SK-N-SH (cell line): ENCODE results near the gene CKMT1B. TPM values are rescaled to one million over a fixed set of nuclear protein-coding genes. Genes with fewer than 3 reads are reported as not detected.

Experiments used
- CTCF ChIA-PET: fragments of 300-600, 350-600 bp; formaldehyde crosslinking; extraction: SDS; loops from one replicate; lab custom pipeline; 2021; lab: Yijun Ruan, JAX
- POLR2A ChIA-PET: fragments of 350-600 bp; sonication (Branson Sonifier 250); formaldehyde crosslinking; extraction: SDS; loops from one replicate; lab custom pipeline; 2020; ENCODE audit warnings: antibody characterized with exemption, inconsistent platforms; lab: Yijun Ruan, JAX
- DNase-seq: peaks from one replicate; pipeline ENCODE4 v3.0.0; 2012
- H2AFZ ChIP-seq: fragments of 200-600 bp; sonication (generic); 2 replicates; pipeline ENCODE4 v1.8.1; 2016; ENCODE audit warnings: antibody characterized with exemption, mild to moderate bottlenecking, low read depth
- H3F3A ChIP-seq: fragments of 200-600 bp; sonication (generic); replicated peaks from 2 replicates; pipeline ENCODE3; 2016; ENCODE audit warnings: antibody characterized with exemption, mild to moderate bottlenecking; ENCODE audit not compliant: insufficient read depth
- H3K27ac ChIP-seq, 2 experiments: fragments of 200-500 bp in 1 of 2; fragments of 200-600 bp in 1 of 2; sonication (Bioruptor generic) in 1 of 2; sonication (generic), shearing (Covaris generic) in 1 of 2; 2 replicates each; pipeline versions ENCODE4 v1.5.1 to v1.6.1; 2014 to 2016; ENCODE audit warnings: low read depth in 2 of 2, inconsistent platforms in 1 of 2, low read length in 1 of 2, mild to moderate bottlenecking in 1 of 2, mixed read lengths in 1 of 2
- H3K27me3 ChIP-seq: fragments of 200-600 bp; sonication (generic), shearing (Covaris generic); 2 replicates; pipeline ENCODE4 v1.6.1; 2016; ENCODE audit warnings: mixed run types; ENCODE audit not compliant: insufficient read depth
- H3K36me3 ChIP-seq, 2 experiments: fragments of 200-500 bp in 1 of 2; fragments of 200-600 bp in 1 of 2; sonication (Bioruptor generic) in 1 of 2; sonication (generic) in 1 of 2; replicated peaks in 1 of 2; 2 replicates each; pipeline versions ENCODE3 to v1.5.1; 2014 to 2016; ENCODE audit warnings: low read length in 1 of 2, mild to moderate bottlenecking in 1 of 2; ENCODE audit not compliant: insufficient read depth in 2 of 2, control insufficient read depth in 1 of 2
- H3K4me1 ChIP-seq, 2 experiments: fragments of 200-500 bp in 1 of 2; fragments of 200-600 bp in 1 of 2; sonication (Bioruptor generic) in 1 of 2; sonication (generic), shearing (Covaris generic) in 1 of 2; 2 replicates each; pipeline versions ENCODE4 v1.5.1 to v1.6.1; 2014 to 2016; ENCODE audit warnings: low read depth in 1 of 2, low read length in 1 of 2, mixed run types in 1 of 2; ENCODE audit not compliant: insufficient read depth in 2 of 2, control insufficient read depth in 1 of 2
- H3K4me2 ChIP-seq: fragments of 200-600 bp; sonication (generic), shearing (Covaris generic); 2 replicates; pipeline ENCODE4 v1.6.1; 2017; ENCODE audit warnings: mixed run types
- H3K4me3 ChIP-seq, 2 experiments: fragments of 200-500 bp in 1 of 2; fragments of 200-600 bp in 1 of 2; sonication (Bioruptor generic) in 1 of 2; sonication (generic), shearing (Covaris generic) in 1 of 2; 2 replicates each; pipeline versions ENCODE4 v1.5.1 to v1.8.1; 2014 to 2016; ENCODE audit warnings: low read depth in 2 of 2, inconsistent platforms in 1 of 2, low read length in 1 of 2, mild to moderate bottlenecking in 1 of 2, mixed read lengths in 1 of 2, moderate library complexity in 1 of 2
- H3K79me2 ChIP-seq: fragments of 200-600 bp; sonication (generic); 2 replicates; pipeline ENCODE4 v1.8.1; 2017; ENCODE audit warnings: mild to moderate bottlenecking; ENCODE audit not compliant: insufficient read depth
- H3K9ac ChIP-seq: fragments of 200-600 bp; sonication (generic); 2 replicates; pipeline ENCODE4 v1.6.1; 2017; ENCODE audit warnings: mixed run types
- H3K9me2 ChIP-seq: fragments of 200-600 bp; sonication (generic); 2 replicates; pipeline ENCODE4 v1.6.1; 2017; ENCODE audit warnings: mixed run types
- H3K9me3 ChIP-seq: fragments of 200-600 bp; sonication (generic); 2 replicates; pipeline ENCODE4 v1.6.1; 2017; ENCODE audit warnings: mixed run types, mild to moderate bottlenecking, moderate library complexity
- H4K20me1 ChIP-seq: fragments of 200-600 bp; sonication (generic); 2 replicates; pipeline ENCODE4 v1.6.1; 2017; ENCODE audit warnings: mild to moderate bottlenecking, mixed run types; ENCODE audit not compliant: insufficient read depth
- CTCF ChIP-seq: fragments of 200-600 bp; sonication (generic); IDR thresholded peaks from 2 replicates; pipeline ENCODE4 v1.6.1; 2017; ENCODE audit warnings: antibody characterized with exemption, mild to moderate bottlenecking, moderate library complexity
- EP300 ChIP-seq, 2 experiments: IDR thresholded peaks; 2 replicates each; pipeline versions ENCODE4 v1.4.0 to v1.6.1; 2012; ENCODE audit warnings: borderline replicate concordance in 1 of 2, low read depth in 1 of 2, low read length in 1 of 2
- FOSL2 ChIP-seq: IDR thresholded peaks from 2 replicates; pipeline ENCODE4 v1.4.0; 2012; ENCODE audit warnings: low read depth, mild to moderate bottlenecking, moderate library complexity, borderline replicate concordance
- FOXJ3 ChIP-seq: sonication (generic); formaldehyde crosslinking; IDR thresholded peaks from 2 replicates; pipeline ENCODE4 v1.5.1; 2020; ENCODE audit warnings: mild to moderate bottlenecking, missing genetic modification reagents
- FOXM1 ChIP-seq: IDR thresholded peaks from 2 replicates; pipeline ENCODE4 v1.4.0; 2012; ENCODE audit warnings: low read depth, mild to moderate bottlenecking
- GATA2 ChIP-seq: sonication (generic); formaldehyde crosslinking; IDR thresholded peaks from 2 replicates; pipeline ENCODE4 v1.5.0; 2020; ENCODE audit warnings: mild to moderate bottlenecking, missing genetic modification reagents
- MEF2A ChIP-seq: IDR thresholded peaks from 2 replicates; pipeline ENCODE4 v1.4.0; 2012; ENCODE audit warnings: low read depth, borderline replicate concordance
- NFIC ChIP-seq: IDR thresholded peaks from 2 replicates; pipeline ENCODE4 v1.4.0; 2012; ENCODE audit warnings: borderline replicate concordance
- NRF1 ChIP-seq: IDR thresholded peaks from 2 replicates; pipeline ENCODE4 v1.6.1; 2012; ENCODE audit warnings: low read depth, mild to moderate bottlenecking, low read length
- RCOR1 ChIP-seq: fragments of 150-350 bp; IDR thresholded peaks from 2 replicates; pipeline ENCODE4 v1.6.1; 2017; ENCODE audit warnings: antibody characterized with exemption, low read length
- REST ChIP-seq: IDR thresholded peaks from 2 replicates; pipeline ENCODE4 v1.6.1; 2012; ENCODE audit warnings: mild to moderate bottlenecking, low read depth, low read length, moderate library complexity
- TAF1 ChIP-seq: IDR thresholded peaks from 2 replicates; pipeline ENCODE4 v1.6.1; 2012; ENCODE audit warnings: low read depth, mild to moderate bottlenecking, low read length, moderate library complexity, borderline replicate concordance
- TEAD4 ChIP-seq: IDR thresholded peaks from 2 replicates; pipeline ENCODE4 v1.4.0; 2012; ENCODE audit warnings: mild to moderate bottlenecking, borderline replicate concordance; ENCODE audit not compliant: insufficient read depth
- USF1 ChIP-seq: IDR thresholded peaks from 2 replicates; pipeline ENCODE4 v1.4.0; 2012; ENCODE audit warnings: low read depth, borderline replicate concordance
- WGBS: methylation state at CpG from one replicate; pipeline ENCODE4 v1.1.6; 2017; ENCODE audit warnings: low lambda C conversion rate; 5-methylcytosine and 5-hydroxymethylcytosine counted together
- polyA plus RNA-seq, 3 experiments: library from polyadenylated mRNA; depleted of rRNA; stranded (reverse); fragments of >200 nt; gene quantifications; 2 replicates each; pipeline ENCODE4 v1.2.3, GENCODE V29; 2012

The CKMT1B gene
- polyA plus RNA-seq, 1 of the 3 experiments (the other 2 are of a cell fraction): 1.8 TPM

- H3K9ac ChIP-seq: no peak overlapping the region
- ChIA-PET CTCF (interaction anchor here (1.3 kb wide), 1 partner anchor 33 kb away, joined by 3 read pairs; no protein-coding TSS in a partner anchor), POLR2A (no interaction called here)
- no peak overlapping the region for H2AFZ ChIP-seq
- H3K27me3 ChIP-seq: no peaks in the 10 kb centered on the region
- peaks cover 17% of the 10 kb centered on the region for H3K9me3 ChIP-seq
- no peaks in the 10 kb centered on the region for H3K36me3 ChIP-seq
- H3K79me2 ChIP-seq: no peaks in the 10 kb centered on the region
- no peaks in the 10 kb centered on the region for H3K4me1 ChIP-seq
- no peaks in the 10 kb centered on the region for H3F3A ChIP-seq
- no peaks in the 10 kb centered on the region for H3K9me2 ChIP-seq
- TF ChIP-seq USF1: no peak
- TF ChIP-seq FOSL2: no peak
- no peak for TF ChIP-seq GATA2 (CRISPR knock-in tag)
- TF ChIP-seq CTCF: no peak
- no peak for TF ChIP-seq RCOR1
- no peak for TF ChIP-seq NFIC
- TF ChIP-seq FOXJ3 (CRISPR knock-in tag): no peak
- no peak for TF ChIP-seq MEF2A
- TF ChIP-seq TEAD4: no peak
- no peak for TF ChIP-seq FOXM1
- TF ChIP-seq EP300 (IDR thresholded peaks at IDR 0.05; ENCODE audit: borderline replicate concordance in 1 of 2, low read depth in 1 of 2, low read length in 1 of 2): no peak
- TF ChIP-seq REST: no peak
- no peak for TF ChIP-seq TAF1
- TF ChIP-seq NRF1: no peak
- no peaks in the 10 kb centered on the region for H4K20me1 ChIP-seq
- no peak overlapping the region for H3K4me2 ChIP-seq
- H3K27ac ChIP-seq: no peak overlapping the region
- DNase-seq: no peak
- no peak overlapping the region for H3K4me3 ChIP-seq
- WGBS: 97% methylated on average over 2 of the region's 2 CpGs
Measured at GRCh38 chr15:43547539-43547938, 46.3 kb upstream of the CKMT1B start.
